AG09319 (cell line): Measurements from ENCODE around the gene SLC24A4.

Experiments
- DNase-seq: peaks from one replicate; pipeline ENCODE4 v3.0.0-alpha.2; 2010; ENCODE audit warnings: low read depth; ENCODE audit errors: extremely low read depth
- TF ChIP-seq, protein P1 (sequence below): IDR thresholded peaks from 2 replicates; pipeline ENCODE4 v1.5.1; 2011; ENCODE audit warnings: low read depth, mild to moderate bottlenecking, inconsistent platforms, low read length, moderate library complexity

SLC24A4 gene

DNA sequence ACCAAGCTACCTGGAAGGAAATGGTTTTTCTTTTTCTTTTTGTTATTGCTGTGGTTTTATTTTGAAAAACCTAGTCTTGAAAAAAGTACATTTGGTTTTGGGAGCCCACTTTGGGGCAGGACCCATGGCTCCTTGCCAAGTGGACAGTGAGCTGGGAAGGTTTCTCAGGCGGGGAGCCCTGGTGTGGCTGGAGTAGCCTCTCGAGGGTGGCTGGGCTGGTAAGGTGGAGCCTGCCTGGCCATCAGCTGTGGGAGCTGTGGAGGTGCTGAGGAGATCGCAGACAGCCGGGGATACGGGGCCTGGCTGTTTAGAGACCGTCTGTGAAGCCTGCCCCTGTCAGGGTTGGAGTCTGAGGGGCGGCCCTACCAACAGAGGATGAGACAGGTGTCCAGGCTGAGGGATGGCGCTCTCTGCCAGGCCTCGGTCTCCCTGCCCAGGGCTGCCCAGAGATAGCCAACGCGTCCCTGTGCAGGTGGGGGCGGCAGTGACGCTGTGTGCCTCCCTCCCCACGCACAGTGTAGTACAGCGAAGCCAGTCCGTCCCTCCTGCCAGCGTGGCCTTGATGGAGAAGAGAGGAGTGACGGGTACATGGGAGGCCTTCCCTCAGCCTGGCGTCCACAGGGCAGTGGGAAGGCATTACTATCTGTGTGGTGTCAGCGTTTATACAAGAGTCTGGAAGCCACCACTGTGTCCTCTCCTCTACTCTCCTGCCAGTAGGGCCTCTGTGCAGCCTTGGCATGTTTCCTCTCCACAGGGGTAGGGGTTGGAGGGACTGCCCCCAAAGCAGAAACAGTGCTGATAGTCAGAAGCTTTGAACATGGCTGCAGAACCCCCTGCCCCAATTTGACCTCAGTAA, 196.5 kb downstream of the SLC24A4 start:
- DNase-seq, result no peak
- TF ChIP-seq, protein P1, sequence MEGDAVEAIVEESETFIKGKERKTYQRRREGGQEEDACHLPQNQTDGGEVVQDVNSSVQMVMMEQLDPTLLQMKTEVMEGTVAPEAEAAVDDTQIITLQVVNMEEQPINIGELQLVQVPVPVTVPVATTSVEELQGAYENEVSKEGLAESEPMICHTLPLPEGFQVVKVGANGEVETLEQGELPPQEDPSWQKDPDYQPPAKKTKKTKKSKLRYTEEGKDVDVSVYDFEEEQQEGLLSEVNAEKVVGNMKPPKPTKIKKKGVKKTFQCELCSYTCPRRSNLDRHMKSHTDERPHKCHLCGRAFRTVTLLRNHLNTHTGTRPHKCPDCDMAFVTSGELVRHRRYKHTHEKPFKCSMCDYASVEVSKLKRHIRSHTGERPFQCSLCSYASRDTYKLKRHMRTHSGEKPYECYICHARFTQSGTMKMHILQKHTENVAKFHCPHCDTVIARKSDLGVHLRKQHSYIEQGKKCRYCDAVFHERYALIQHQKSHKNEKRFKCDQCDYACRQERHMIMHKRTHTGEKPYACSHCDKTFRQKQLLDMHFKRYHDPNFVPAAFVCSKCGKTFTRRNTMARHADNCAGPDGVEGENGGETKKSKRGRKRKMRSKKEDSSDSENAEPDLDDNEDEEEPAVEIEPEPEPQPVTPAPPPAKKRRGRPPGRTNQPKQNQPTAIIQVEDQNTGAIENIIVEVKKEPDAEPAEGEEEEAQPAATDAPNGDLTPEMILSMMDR, result no peak

DNA sequence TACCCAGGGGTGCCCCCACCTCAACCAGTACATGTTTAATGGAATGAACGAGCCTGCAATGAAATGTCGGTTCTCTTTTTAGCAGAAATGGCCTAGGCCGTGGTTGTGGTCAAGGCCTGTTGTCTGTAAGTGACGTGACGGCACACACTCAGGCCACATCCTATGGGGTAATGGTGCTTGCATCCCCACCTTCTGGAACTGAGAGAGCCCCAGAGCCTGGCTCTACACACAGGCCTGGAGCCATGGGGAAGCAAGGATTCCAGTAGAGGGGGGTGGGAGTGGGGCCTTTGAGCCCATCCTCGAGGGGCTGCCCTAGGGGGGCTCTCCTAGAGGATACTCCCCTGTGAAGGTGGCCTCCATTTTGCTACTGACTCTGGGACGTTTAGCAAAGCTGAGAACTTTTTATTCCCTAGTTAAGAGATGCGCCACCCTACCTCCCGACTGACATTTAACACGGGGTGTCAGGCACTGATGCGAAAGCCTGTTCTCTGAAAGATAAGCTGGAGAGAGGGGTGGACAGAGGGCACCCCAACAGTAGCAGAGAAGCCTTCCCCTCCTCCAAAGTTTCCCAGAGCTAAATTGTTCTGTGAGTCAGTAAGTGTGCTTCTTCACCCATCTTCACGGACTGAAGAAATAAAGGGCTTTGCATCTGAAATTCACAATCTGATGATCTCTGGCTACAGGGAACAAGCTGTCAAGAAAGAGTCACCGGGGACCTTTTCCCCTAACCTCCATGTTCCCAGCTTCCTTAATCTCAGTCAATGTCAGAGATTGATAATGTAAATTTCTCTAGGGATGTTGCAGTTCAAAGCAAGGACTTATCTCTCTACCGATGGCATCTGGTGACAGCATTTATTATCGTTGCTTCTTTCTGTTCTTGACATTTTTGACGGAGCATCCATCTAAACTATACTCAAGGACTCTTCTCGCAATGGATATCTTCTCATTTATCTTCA, 197.4 kb downstream of the SLC24A4 start:
- TF ChIP-seq, protein P1, result no peak
- no peak for DNase-seq

DNA sequence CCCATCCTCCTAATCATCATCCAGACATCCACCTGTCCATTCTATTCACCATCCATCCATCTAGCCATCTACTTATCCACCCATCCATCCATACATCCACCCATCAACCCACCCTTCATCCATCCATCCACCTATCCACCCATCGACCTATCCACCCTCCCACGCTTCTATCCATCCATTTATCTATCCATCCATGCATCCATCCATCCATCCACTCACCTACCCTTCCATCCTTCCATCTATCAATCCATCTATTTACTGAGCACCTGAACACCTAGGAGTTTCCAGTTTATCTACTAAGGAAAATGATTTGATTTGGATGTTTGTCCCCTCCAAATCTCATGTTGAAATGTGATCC, 198.1 kb downstream of the SLC24A4 start:
- TF ChIP-seq, protein P1, result no peak

DNA sequence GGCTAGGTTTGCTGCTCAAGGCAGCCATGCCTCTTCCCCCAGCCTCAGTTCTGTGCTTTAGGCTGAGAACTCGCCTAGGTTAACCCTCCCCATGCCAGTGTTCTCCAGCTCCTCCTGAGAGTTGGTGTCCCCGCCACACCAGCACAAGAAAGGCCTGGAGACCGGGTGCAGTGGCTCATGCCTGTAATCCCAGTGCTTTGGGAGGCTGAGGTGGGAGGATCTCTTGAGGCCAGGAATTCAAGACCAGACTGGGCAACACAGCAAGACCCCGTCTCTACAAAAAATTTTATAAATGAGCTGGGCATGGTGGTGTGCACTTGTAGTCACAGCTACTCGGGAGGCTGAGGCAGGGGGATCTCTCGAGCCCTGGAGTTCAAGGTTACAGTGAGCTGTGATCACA, 200.8 kb downstream of the SLC24A4 start:
- DNase-seq, result no peak
- TF ChIP-seq, protein P1, result no peak

More for the DNA sequence above, 198.1 kb downstream of the SLC24A4 start:
- no peak for DNase-seq

DNA sequence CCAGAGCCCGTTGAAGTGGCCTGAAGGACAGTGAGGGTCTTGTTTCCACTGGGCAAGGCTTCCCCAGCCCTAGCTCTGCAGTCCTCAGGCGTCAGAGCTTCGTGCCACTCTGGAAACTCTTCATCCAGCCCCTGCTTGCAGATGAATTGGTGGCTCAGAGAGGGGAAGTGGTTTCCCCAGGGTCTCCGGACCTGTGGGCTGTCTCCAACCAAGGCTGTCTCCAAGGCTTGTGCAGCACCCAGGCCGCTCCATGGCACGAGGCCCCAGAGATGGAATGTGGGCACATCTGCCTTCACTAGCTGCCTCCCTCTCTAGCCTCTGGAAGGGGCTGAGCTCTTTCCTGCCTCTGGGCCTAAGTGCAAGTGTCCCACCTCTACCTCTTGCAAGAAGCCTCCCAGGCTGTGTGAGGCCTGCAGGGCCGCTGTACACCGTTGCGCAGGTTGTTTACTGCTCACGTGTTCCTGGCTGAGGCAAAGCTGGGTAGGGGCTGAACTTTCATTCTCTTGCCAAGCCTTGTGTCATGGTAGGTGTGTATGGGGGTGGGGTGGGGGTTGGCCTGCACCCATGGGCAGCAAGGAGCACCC, 201.7 kb downstream of the SLC24A4 start:
- DNase-seq, result no peak
- TF ChIP-seq, protein P1, result no peak

DNA sequence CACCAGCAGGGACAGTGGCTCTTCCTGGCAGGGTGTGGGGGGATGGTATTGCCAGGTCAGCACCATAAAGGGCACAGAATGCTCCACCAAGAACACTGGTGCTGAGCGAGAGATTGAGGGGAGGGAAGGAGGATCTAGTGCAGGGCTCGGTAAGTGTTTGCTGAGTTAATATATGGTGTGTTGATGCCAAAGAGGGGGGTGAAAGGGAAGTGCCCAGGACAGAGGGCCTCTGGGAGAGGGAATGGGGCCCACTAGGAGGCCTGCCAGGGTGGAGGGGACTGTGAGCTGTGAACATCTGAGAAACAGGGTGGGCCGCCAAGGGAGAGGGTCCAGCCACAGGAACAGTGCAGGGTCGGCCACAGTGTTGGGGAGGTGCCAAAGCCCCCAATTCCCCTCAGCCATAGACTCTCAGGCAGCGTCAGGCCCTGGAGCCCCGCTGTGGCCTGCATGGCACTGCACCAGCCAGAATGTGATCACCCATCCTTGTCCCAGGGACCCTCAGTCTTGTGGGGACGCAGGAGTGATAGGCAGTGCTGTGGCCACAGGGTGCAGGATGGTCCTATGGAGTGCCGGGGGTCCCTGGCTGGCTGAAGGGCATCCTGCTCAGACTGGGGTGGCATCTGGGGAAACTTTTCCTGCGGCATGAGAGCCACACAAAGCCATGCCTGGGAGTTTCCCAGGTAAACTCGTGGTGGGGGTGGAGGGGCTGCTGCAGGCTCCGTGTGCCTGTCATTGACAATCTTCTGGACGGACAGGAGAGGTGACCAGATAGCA, 202.5 kb downstream of the SLC24A4 start:
- TF ChIP-seq, protein P1, result no peak
- no peak for DNase-seq
